ENCODE data around the gene CAMTA1. TPM values are rescaled to one million over a fixed set of nuclear protein-coding genes. Genes with fewer than 3 reads are reported as not detected.

The CAMTA1 gene
- total RNA-seq, 1 donor from 2014 or later = 69.9 TPM

- Mint-ChIP-seq H3K4me1 (no peaks in the 10 kb centered on the region), H3K4me3 (no peak overlapping the region), H3K36me3 (ENCODE audit: low read depth) (no peaks in the 10 kb centered on the region), H3K27ac (no peak overlapping the region), H3K9me3 (no peaks in the 10 kb centered on the region), H3K27me3 (peaks cover 2% of the 10 kb centered on the region)
- intact Hi-C loops (cut with micrococcal nuclease) = no loop called here
- DNase-seq = no peak
Observed at GRCh38 chr1:7026169-7026568, 240.9 kb downstream of the CAMTA1 start.

GRCh38 chr1:7032992-7033391 lies 247.7 kb downstream of the CAMTA1 start:
- no peak for DNase-seq
- Mint-ChIP-seq H3K4me1 (no peaks in the 10 kb centered on the region), H3K9me3 (peaks cover 9% of the 10 kb centered on the region), H3K27ac (no peak overlapping the region), H3K36me3 (ENCODE audit: low read depth) (no peaks in the 10 kb centered on the region), H3K27me3 (no peaks in the 10 kb centered on the region), H3K4me3 (no peak overlapping the region)
- intact Hi-C loops (cut with micrococcal nuclease) = no loop called here

GRCh38 chr1:7036386-7036785 lies 251.1 kb downstream of the CAMTA1 start:
- no peaks in the 10 kb centered on the region for H3K27me3 Mint-ChIP-seq
- intact Hi-C loops (cut with micrococcal nuclease) = no loop called here
- peaks cover 9% of the 10 kb centered on the region for H3K9me3 Mint-ChIP-seq
- no peak overlapping the region for H3K27ac Mint-ChIP-seq
- H3K4me1 Mint-ChIP-seq = no peaks in the 10 kb centered on the region
- H3K4me3 Mint-ChIP-seq = no peak overlapping the region
- no peaks in the 10 kb centered on the region for H3K36me3 Mint-ChIP-seq (ENCODE audit: low read depth)
- no peak for DNase-seq

- no peaks in the 10 kb centered on the region for H3K9me3 Mint-ChIP-seq
- H3K4me3 Mint-ChIP-seq = no peak overlapping the region
- no peaks in the 10 kb centered on the region for H3K36me3 Mint-ChIP-seq (ENCODE audit: low read depth)
- DNase-seq = no peak
- no peaks in the 10 kb centered on the region for H3K27me3 Mint-ChIP-seq
- intact Hi-C loops (cut with micrococcal nuclease) = loop anchor here (5.0 kb wide), 1 partner anchor 608 kb away; no protein-coding TSS in a partner anchor
- H3K4me1 Mint-ChIP-seq = no peaks in the 10 kb centered on the region
- H3K27ac Mint-ChIP-seq = no peak overlapping the region
Observed at GRCh38 chr1:7039590-7040220, 254.5 kb downstream of the CAMTA1 start.

GRCh38 chr1:7040969-7041695 lies 255.9 kb downstream of the CAMTA1 start:
- no peaks in the 10 kb centered on the region for H3K4me1 Mint-ChIP-seq

GRCh38 chr1:7042322-7043190 lies 257.3 kb downstream of the CAMTA1 start:
- Mint-ChIP-seq H3K36me3 (ENCODE audit: low read depth) (no peaks in the 10 kb centered on the region), H3K27me3 (no peaks in the 10 kb centered on the region), H3K27ac (no peak overlapping the region), H3K4me1 (no peaks in the 10 kb centered on the region), H3K4me3 (no peak overlapping the region), H3K9me3 (no peaks in the 10 kb centered on the region)
- DNase-seq = no peak
- intact Hi-C loops (cut with micrococcal nuclease) = loop anchor here (5.0 kb wide), 1 partner anchor 605 kb away; no protein-coding TSS in a partner anchor

More at GRCh38 chr1:7040969-7041695, 255.9 kb downstream of the CAMTA1 start:
- no peaks in the 10 kb centered on the region for H3K27me3 Mint-ChIP-seq
- no peak for DNase-seq
- no peaks in the 10 kb centered on the region for H3K9me3 Mint-ChIP-seq
- H3K36me3 Mint-ChIP-seq (ENCODE audit: low read depth) = no peaks in the 10 kb centered on the region
- intact Hi-C loops (cut with micrococcal nuclease) = loop anchor here (5.0 kb wide), 1 partner anchor 606 kb away; no protein-coding TSS in a partner anchor
- no peak overlapping the region for H3K27ac Mint-ChIP-seq
- no peak overlapping the region for H3K4me3 Mint-ChIP-seq

- Mint-ChIP-seq H3K4me1 (no peaks in the 10 kb centered on the region), H3K27ac (no peak overlapping the region), H3K4me3 (no peak overlapping the region), H3K36me3 (ENCODE audit: low read depth) (no peaks in the 10 kb centered on the region), H3K9me3 (no peaks in the 10 kb centered on the region), H3K27me3 (no peaks in the 10 kb centered on the region)
- intact Hi-C loops (cut with micrococcal nuclease) = loop anchor here (5.0 kb wide), 1 partner anchor 604 kb away; no protein-coding TSS in a partner anchor
- no peak for DNase-seq
Observed at GRCh38 chr1:7043191-7043549, 257.9 kb downstream of the CAMTA1 start.

- Mint-ChIP-seq H3K9me3 (no peaks in the 10 kb centered on the region), H3K36me3 (ENCODE audit: low read depth) (no peaks in the 10 kb centered on the region), H3K27ac (no peak overlapping the region), H3K4me3 (no peak overlapping the region), H3K4me1 (no peaks in the 10 kb centered on the region), H3K27me3 (no peaks in the 10 kb centered on the region)
- DNase-seq = no peak
- intact Hi-C loops (cut with micrococcal nuclease) = loop anchor here (5.0 kb wide), 1 partner anchor 603 kb away; no protein-coding TSS in a partner anchor
Observed at GRCh38 chr1:7043719-7044535, 258.7 kb downstream of the CAMTA1 start.

- Mint-ChIP-seq H3K27ac (no peak overlapping the region), H3K27me3 (no peaks in the 10 kb centered on the region), H3K4me3 (no peak overlapping the region), H3K4me1 (no peaks in the 10 kb centered on the region), H3K9me3 (no peaks in the 10 kb centered on the region), H3K36me3 (ENCODE audit: low read depth) (no peaks in the 10 kb centered on the region)
- intact Hi-C loops (cut with micrococcal nuclease) = no loop called here
- DNase-seq = no peak
Observed at GRCh38 chr1:7045897-7046296, 260.6 kb downstream of the CAMTA1 start.

- no peak for DNase-seq
- no peaks in the 10 kb centered on the region for H3K9me3 Mint-ChIP-seq
- no peaks in the 10 kb centered on the region for H3K36me3 Mint-ChIP-seq (ENCODE audit: low read depth)
- H3K27ac Mint-ChIP-seq = no peak overlapping the region
- no peaks in the 10 kb centered on the region for H3K27me3 Mint-ChIP-seq
- H3K4me3 Mint-ChIP-seq = no peak overlapping the region
- intact Hi-C loops (cut with micrococcal nuclease) = no loop called here
- no peaks in the 10 kb centered on the region for H3K4me1 Mint-ChIP-seq
Observed at GRCh38 chr1:7046314-7046713, 261.1 kb downstream of the CAMTA1 start.

- Mint-ChIP-seq H3K27me3 (no peaks in the 10 kb centered on the region), H3K27ac (no peak overlapping the region), H3K36me3 (ENCODE audit: low read depth) (no peaks in the 10 kb centered on the region), H3K4me1 (no peaks in the 10 kb centered on the region), H3K9me3 (no peaks in the 10 kb centered on the region), H3K4me3 (no peak overlapping the region)
- DNase-seq = no peak
- intact Hi-C loops (cut with micrococcal nuclease) = no loop called here
Observed at GRCh38 chr1:7046891-7047290, 261.6 kb downstream of the CAMTA1 start.

- no peaks in the 10 kb centered on the region for H3K4me1 Mint-ChIP-seq
- no peak for DNase-seq
- no peaks in the 10 kb centered on the region for H3K36me3 Mint-ChIP-seq (ENCODE audit: low read depth)
- no peak overlapping the region for H3K4me3 Mint-ChIP-seq
- no peaks in the 10 kb centered on the region for H3K27me3 Mint-ChIP-seq
- H3K9me3 Mint-ChIP-seq = no peaks in the 10 kb centered on the region
- H3K27ac Mint-ChIP-seq = no peak overlapping the region
- intact Hi-C loops (cut with micrococcal nuclease) = no loop called here
Observed at GRCh38 chr1:7047866-7048265, 262.6 kb downstream of the CAMTA1 start.

GRCh38 chr1:7048395-7048794 lies 263.1 kb downstream of the CAMTA1 start:
- DNase-seq = no peak
- no peak overlapping the region for H3K27ac Mint-ChIP-seq
- H3K9me3 Mint-ChIP-seq = no peaks in the 10 kb centered on the region
- H3K27me3 Mint-ChIP-seq = no peaks in the 10 kb centered on the region
- H3K4me3 Mint-ChIP-seq = no peak overlapping the region
- no peaks in the 10 kb centered on the region for H3K36me3 Mint-ChIP-seq (ENCODE audit: low read depth)
- no peaks in the 10 kb centered on the region for H3K4me1 Mint-ChIP-seq
- intact Hi-C loops (cut with micrococcal nuclease) = no loop called here
